Ascending aorta (tissue), 2 donors: ENCODE measurements around the gene VWA7. TPM values are rescaled to one million over a fixed set of nuclear protein-coding genes. Genes with fewer than 3 reads are reported as not detected.

Experiments
- DNase-seq, 2 donors: peaks; one replicate each; pipeline ENCODE4 v3.0.0-alpha.2; 2019; ENCODE audit warnings: low spot score in 2 of 2
- H3K27ac ChIP-seq, 2 donors: fragments of 200-600 bp; sonication (generic); one replicate each; pipeline ENCODE4 v1.5.1; 2016 to 2017; ENCODE audit warnings: mild to moderate bottlenecking in 1 of 2
- H3K27me3 ChIP-seq: fragments of 200-600 bp; sonication (generic); one replicate; pipeline ENCODE4 v1.5.1; 2017
- H3K36me3 ChIP-seq, 2 donors: fragments of 200-600 bp; sonication (generic); one replicate each; pipeline ENCODE4 v1.5.1; 2016
- H3K4me1 ChIP-seq, 2 donors: fragments of 200-600 bp; sonication (generic); one replicate each; pipeline ENCODE4 v1.5.1; 2016 to 2017; ENCODE audit warnings: mild to moderate bottlenecking in 1 of 2
- H3K4me3 ChIP-seq, 2 donors: fragments of 200-600 bp; sonication (generic); one replicate each; pipeline ENCODE4 v1.5.1; 2016 to 2017; ENCODE audit warnings: mild to moderate bottlenecking in 1 of 2
- H3K9me3 ChIP-seq, 2 donors: fragments of 200-600 bp; sonication (generic); one replicate each; pipeline ENCODE4 v1.5.1; 2016
- CTCF ChIP-seq, 3 experiments: fragments of 200-600 bp in 2 of 3; fragments of 450-650 bp in 1 of 3; sonication (generic) in 2 of 3; IDR thresholded peaks; one replicate each; pipeline ENCODE4 v1.5.1; 2016 to 2019; ENCODE audit warnings: antibody characterized with exemption in 3 of 3, mild to moderate bottlenecking in 1 of 3, moderate library complexity in 1 of 3
- intact Hi-C: fragments of 100-400 bp; cut with DNase I; formaldehyde crosslinking; loops from one replicate; pipeline ENCODE4 v1.15.1; 2023
- total RNA-seq: library from RNA; depleted of rRNA; stranded (reverse); fragments of >200 nt; gene quantifications from one replicate; pipeline ENCODE4 v1.1.0, GENCODE V29; 2016

The VWA7 gene
- total RNA-seq, 1 donor from 2014 or later = not detected

GRCh38 chr6:31762878-31763618, 14.1 kb downstream of the VWA7 start:
- intact Hi-C loops = no loop called here
- no peak overlapping the region for H3K4me3 ChIP-seq
- no peak for TF ChIP-seq CTCF (IDR thresholded peaks at IDR 0.05)
- no peaks in the 10 kb centered on the region for H3K9me3 ChIP-seq
- H3K36me3 ChIP-seq = no peaks in the 10 kb centered on the region
- H3K27ac ChIP-seq = no peak overlapping the region
- DNase-seq = no peak
- no peaks in the 10 kb centered on the region for H3K4me1 ChIP-seq
- H3K27me3 ChIP-seq = no peaks in the 10 kb centered on the region

GRCh38 chr6:31762356-31762755, 14.8 kb downstream of the VWA7 start, which contains the start of gene SAPCD1:
Gene SAPCD1 (plus strand): TSS chr6:31762656. CDS start chr6:31763055, 399 bp downstream.
- DNase-seq = no peak
- Histone ChIP-seq H3K27me3 (no peaks in the 10 kb centered on the region), H3K36me3 (no peaks in the 10 kb centered on the region), H3K27ac (no peak within 1 kb of the TSS), H3K4me1 (no peaks in the 10 kb centered on the region), H3K9me3 (no peaks in the 10 kb centered on the region), H3K4me3 (no peak within 1 kb of the TSS)
- no peak for TF ChIP-seq CTCF (IDR thresholded peaks at IDR 0.05)
- intact Hi-C loops = no loop called here

GRCh38 chr6:31761343-31761742, 15.8 kb downstream of the VWA7 start:
- H3K9me3 ChIP-seq = no peaks in the 10 kb centered on the region
- no peaks in the 10 kb centered on the region for H3K4me1 ChIP-seq
- intact Hi-C loops = no loop called here
- no peak for DNase-seq
- H3K36me3 ChIP-seq = no peaks in the 10 kb centered on the region
- H3K4me3 ChIP-seq = no peak overlapping the region
- no peak for TF ChIP-seq CTCF (IDR thresholded peaks at IDR 0.05)
- H3K27ac ChIP-seq = no peak overlapping the region
- H3K27me3 ChIP-seq = no peaks in the 10 kb centered on the region

GRCh38 chr6:31760790-31761189, 16.3 kb downstream of the VWA7 start:
- TF ChIP-seq CTCF (IDR thresholded peaks at IDR 0.05) = no peak
- no peaks in the 10 kb centered on the region for H3K27me3 ChIP-seq
- no peaks in the 10 kb centered on the region for H3K9me3 ChIP-seq
- DNase-seq = no peak
- H3K4me3 ChIP-seq = no peak overlapping the region
- no peaks in the 10 kb centered on the region for H3K36me3 ChIP-seq
- H3K27ac ChIP-seq = no peak overlapping the region
- H3K4me1 ChIP-seq = no peaks in the 10 kb centered on the region
- intact Hi-C loops = no loop called here

- no peak for TF ChIP-seq CTCF (IDR thresholded peaks at IDR 0.05)
- no peaks in the 10 kb centered on the region for H3K36me3 ChIP-seq
- H3K4me1 ChIP-seq = no peaks in the 10 kb centered on the region
- no peak for DNase-seq
- H3K27me3 ChIP-seq = no peaks in the 10 kb centered on the region
- no peak overlapping the region for H3K27ac ChIP-seq
- H3K4me3 ChIP-seq = no peak overlapping the region
- intact Hi-C loops = no loop called here
- no peaks in the 10 kb centered on the region for H3K9me3 ChIP-seq
These were observed 18.8 kb downstream of the VWA7 start for GRCh38 chr6:31758281-31758680.
